Pancreas (tissue), 10 donors: Measurements from ENCODE around the gene MRPL20. TPM values are rescaled to one million over a fixed set of nuclear protein-coding genes. Genes with fewer than 3 reads are reported as not detected.
"Not testable (repeated sequence)": the region's sequence is repeated elsewhere in the genome, so short reads cannot be mapped to it uniquely, and the experiment has no call there.

Experiments used
- ATAC-seq, 4 donors: fragments of 200-7000 bp; cut with Tn5 transposase; one replicate each; pipeline versions ENCODE4 v1.8.0 to v1.9.1; 2020; ENCODE audit warnings: mild to moderate bottlenecking in 4 of 4, moderate library complexity in 4 of 4
- DNase-seq, 6 donors: peaks; one replicate each; pipeline ENCODE4 v3.0.0-alpha.2; 2020
- FAIRE-seq: peaks from 2 replicates; lab custom pipeline; 2012; peaks lifted over from hg19 to GRCh38; lab: Jason Lieb, UNC
- H3K27ac ChIP-seq, 4 donors: fragments of 200-600 bp; sonication (generic); 1 replicate in 3 of 4; 2 replicates in 1 of 4; pipeline versions ENCODE4 v1.5.0 to v1.8.0; 2020
- H3K27me3 ChIP-seq, 4 donors: fragments of 200-600 bp; one replicate each; pipeline ENCODE4 v1.8.0; 2021
- H3K36me3 ChIP-seq, 3 donors: fragments of 200-600 bp; sonication (generic) in 1 of 3; one replicate each; pipeline versions ENCODE4 v1.5.0 to v1.8.0; 2020 to 2021
- H3K4me1 ChIP-seq, 3 donors: fragments of 200-600 bp; one replicate each; pipeline ENCODE4 v1.8.0; 2021
- H3K4me3 ChIP-seq, 4 donors: fragments of 200-600 bp; sonication (generic) in 2 of 4; one replicate each; pipeline versions ENCODE4 v1.5.0 to v1.8.0; 2020 to 2021
- H3K9me3 ChIP-seq, 4 donors: fragments of 200-600 bp; one replicate each; pipeline ENCODE4 v1.8.0; 2021
- CTCF ChIP-seq, 4 donors: fragments of 200-600 bp; sonication (generic) in 3 of 4; IDR thresholded peaks; one replicate each; pipeline versions ENCODE4 v1.5.0 to v1.8.0; 2021; ENCODE audit warnings: antibody characterized with exemption in 4 of 4
- WGBS, 2 donors: extraction: QIAGEN DNeasy Blood & Tissue Kit; methylation state at CpG; one replicate each; pipeline ENCODE4 v1.1.7; 2013; 5-methylcytosine and 5-hydroxymethylcytosine counted together
- intact Hi-C, 3 donors: fragments of 100-400 bp; cut with DNase I; formaldehyde crosslinking; loops; one replicate each; pipeline versions ENCODE4 v1.11.1 to v1.14.2; 2022
- polyA plus RNA-seq, 2 donors: library from polyadenylated mRNA; stranded (reverse); fragments of 200-250 nt; gene quantifications; one replicate each; pipeline ENCODE4 v1.2.3, GENCODE V29; 2013
- total RNA-seq, 6 donors: library from RNA; stranded (reverse); fragmentation: NEBNext Ultra II Directional in 4 of 6; extraction: Animal tissue kit (Norgen Biotek cat#: 25700) in 4 of 6; gene quantifications; one replicate each; pipeline versions ENCODE4 v1.2.1 to v1.2.4, GENCODE V29; 2021 to 2023
- donor health status: healthy with polysubstance abuse.
- donor health status: DM: no; HTN: no; CAD: no; lungs with moderate emphysema.
- donor health status: DM: no; HTN: no; CAD: no.
- donor health status: control.
- donor health status: control.
- donor health status: Bipolar disorder and iron deficiency.
- donor health status: DM: yes; HTN: yes; CAD: no.
- donor health status: DM: no; HTN: no; CAD: no.
- donor health status: DM: no; HTN: no; CAD: no.
- donor health status: DM: yes; HTN: yes; CAD: no.

The MRPL20 gene
- total and polyA plus RNA-seq, 8 donors = 42.1 to 121 (median 56.6) TPM

GRCh38 chr1:1418464-1419362, 11.6 kb upstream of the MRPL20 start:
- no peaks in the 10 kb centered on the region for H3K36me3 ChIP-seq
- peak overlapping the region in 1 of 4 donors; percentile 49 for H3K4me3 ChIP-seq
- no peak for TF ChIP-seq CTCF (IDR thresholded peaks at IDR 0.05)
- DNase-seq = peak in 2 of 6 donors; percentile 22 to 32
- H3K27ac ChIP-seq = peak overlapping the region in 3 of 4 donors; percentile 55 to 76 (median 74)
- WGBS, 2 donors = 69 to 76% methylated on average over 26 of the region's 26 CpGs
- no peak for FAIRE-seq
- ATAC-seq = no peak
- no peaks in the 10 kb centered on the region for H3K9me3 ChIP-seq
- peaks cover 0 to 14% (median 4%) of the 10 kb centered on the region in 3 donors for H3K4me1 ChIP-seq
- H3K27me3 ChIP-seq = no peaks in the 10 kb centered on the region
- intact Hi-C loops = no loop called here

- H3K27me3 ChIP-seq, H3K36me3 ChIP-seq, intact Hi-C loops, H3K4me3 ChIP-seq, H3K9me3 ChIP-seq, ATAC-seq, FAIRE-seq: not testable (repeated sequence)
- 84 to 86% methylated on average over 25 of the region's 25 CpGs for WGBS, 2 donors
- Histone ChIP-seq H3K27ac (peak overlapping the region in 3 of 4 donors; percentile 40 to 76 (median 74)), H3K4me1 (peaks cover 0 to 14% (median 4%) of the 10 kb centered on the region in 3 donors)
- peak in 1 of 6 donors; percentile 54 for DNase-seq
These were observed 10.9 kb upstream of the MRPL20 start for GRCh38 chr1:1417825-1418463.

GRCh38 chr1:1417396-1417795, 10.3 kb upstream of the MRPL20 start:
- DNase-seq, H3K9me3 ChIP-seq, ATAC-seq, H3K27me3 ChIP-seq, H3K4me3 ChIP-seq, H3K36me3 ChIP-seq, FAIRE-seq, intact Hi-C loops: not testable (repeated sequence)
- Histone ChIP-seq H3K27ac (peak overlapping the region in 1 of 4 donors; percentile 76), H3K4me1 (peaks cover 0 to 14% (median 4%) of the 10 kb centered on the region in 3 donors)
- 65 to 70% methylated on average over 5 of the region's 5 CpGs for WGBS, 2 donors

- Histone ChIP-seq H3K4me1 (peaks cover 0 to 14% (median 4%) of the 10 kb centered on the region in 3 donors), H3K4me3 (no peak overlapping the region), H3K9me3 (no peaks in the 10 kb centered on the region), H3K27ac (no peak overlapping the region), H3K27me3 (no peaks in the 10 kb centered on the region), H3K36me3 (no peaks in the 10 kb centered on the region)
- intact Hi-C loops = no loop called here
- DNase-seq (peak in 1 of 6 donors; percentile 24), ATAC-seq (no peak), FAIRE-seq (no peak)
- no peak for TF ChIP-seq CTCF (IDR thresholded peaks at IDR 0.05)
- WGBS, 2 donors = 81 to 82% methylated on average over 13 of the region's 13 CpGs
These were observed 8.7 kb upstream of the MRPL20 start for GRCh38 chr1:1415751-1416150.

- not testable (repeated sequence) for ATAC-seq
- peak in 1 of 6 donors; percentile 5 for DNase-seq
These were observed 5.3 kb upstream of the MRPL20 start for GRCh38 chr1:1412311-1412902.

GRCh38 chr1:1411626-1412025, 4.5 kb upstream of the MRPL20 start:
- DNase-seq (peak in 1 of 6 donors; percentile 67), ATAC-seq (no peak)
- intact Hi-C loops = no loop called here

More at GRCh38 chr1:1412311-1412902, 5.3 kb upstream of the MRPL20 start:
- 96 to 97% methylated on average over 11 of the region's 11 CpGs for WGBS, 2 donors
- FAIRE-seq, H3K9me3 ChIP-seq, H3K4me3 ChIP-seq, H3K27ac ChIP-seq, H3K4me1 ChIP-seq, H3K27me3 ChIP-seq, intact Hi-C loops, H3K36me3 ChIP-seq: not testable (repeated sequence)

GRCh38 chr1:1410238-1410637, 3.1 kb upstream of the MRPL20 start:
- peaks cover 14 to 18% (median 15%) of the 10 kb centered on the region in 3 donors for H3K4me1 ChIP-seq
- H3K27me3 ChIP-seq, H3K36me3 ChIP-seq, FAIRE-seq, H3K9me3 ChIP-seq, H3K4me3 ChIP-seq, intact Hi-C loops, ATAC-seq, H3K27ac ChIP-seq: not testable (repeated sequence)
- 75 to 77% methylated on average over 8 of the region's 8 CpGs for WGBS, 2 donors
- DNase-seq = peak in 1 of 6 donors; percentile 5

More at GRCh38 chr1:1411626-1412025, 4.5 kb upstream of the MRPL20 start:
- no peaks in the 10 kb centered on the region for H3K9me3 ChIP-seq
- H3K36me3 ChIP-seq = no peaks in the 10 kb centered on the region
- no peak for FAIRE-seq
- TF ChIP-seq CTCF (IDR thresholded peaks at IDR 0.05) = no peak
- no peak overlapping the region for H3K4me3 ChIP-seq
- no peaks in the 10 kb centered on the region for H3K27me3 ChIP-seq
- 96 to 97% methylated on average over 13 of the region's 13 CpGs for WGBS, 2 donors
- H3K4me1 ChIP-seq = peaks cover 7 to 9% (median 8%) of the 10 kb centered on the region in 3 donors
- no peak overlapping the region for H3K27ac ChIP-seq
